GM23338 (cell line): ENCODE results near the gene L2HGDH. TPM values are rescaled to one million over a fixed set of nuclear protein-coding genes. Genes with fewer than 3 reads are reported as not detected.

ENCODE experiments used
- CREB1 ChIP-seq: fragments of 250-450 bp; sonication (Bioruptor Pico); IDR thresholded peaks from 2 replicates; pipeline ENCODE4 v1.5.0; 2020; ENCODE audit warnings: low read depth, mild to moderate bottlenecking, moderate library complexity
- JUNB ChIP-seq: IDR thresholded peaks from one replicate; pipeline ENCODE4 v1.6.1; 2016; ENCODE audit warnings: antibody characterized with exemption; ENCODE audit not compliant: unreplicated experiment
- NANOG ChIP-seq: IDR thresholded peaks from 2 replicates; pipeline ENCODE4 v1.6.1; 2016; ENCODE audit warnings: antibody characterized with exemption, borderline replicate concordance
- POLR2AphosphoS5 ChIP-seq: IDR thresholded peaks from 2 replicates; pipeline ENCODE4 v1.6.1; 2016; ENCODE audit warnings: antibody characterized with exemption, low read depth
- REST ChIP-seq: IDR thresholded peaks from one replicate; pipeline ENCODE4 v1.6.1; 2018; ENCODE audit warnings: antibody characterized with exemption; ENCODE audit not compliant: unreplicated experiment
- STAT1 ChIP-seq: IDR thresholded peaks from one replicate; pipeline ENCODE4 v1.6.1; 2016; ENCODE audit warnings: antibody characterized with exemption; ENCODE audit not compliant: unreplicated experiment
- ZNF114 ChIP-seq: fragments of 250-450 bp; sonication (Bioruptor Pico); IDR thresholded peaks from 2 replicates; pipeline ENCODE4 v1.5.0; 2020; ENCODE audit warnings: mild to moderate bottlenecking, moderate library complexity
- ZNF331 ChIP-seq: fragments of 250-450 bp; sonication (Bioruptor Pico); IDR thresholded peaks from 2 replicates; pipeline ENCODE4 v1.5.0; 2020; ENCODE audit warnings: low read depth, mild to moderate bottlenecking, moderate library complexity
- ZNF462 ChIP-seq: fragments of 250-450 bp; sonication (Bioruptor Pico); IDR thresholded peaks from 2 replicates; pipeline ENCODE4 v1.5.0; 2020; ENCODE audit warnings: mild to moderate bottlenecking, moderate library complexity
- polyA plus RNA-seq: library from polyadenylated mRNA; unstranded; fragments of >200 nt; fragmentation: Nextera tagmentation; extraction: Ambion mirVana; gene quantifications from 2 replicates; pipeline ENCODE4 v1.2.1, GENCODE V29; 2016
- total RNA-seq: library from RNA; depleted of rRNA; stranded (reverse); fragments of >200 nt; shearing (Covaris generic); gene quantifications from 2 replicates; pipeline ENCODE4 v1.2.3, GENCODE V29; 2014

The L2HGDH gene
- total and polyA plus RNA-seq, 2 experiments from 2014 or later, result 13.5 to 28.5 TPM

DNA sequence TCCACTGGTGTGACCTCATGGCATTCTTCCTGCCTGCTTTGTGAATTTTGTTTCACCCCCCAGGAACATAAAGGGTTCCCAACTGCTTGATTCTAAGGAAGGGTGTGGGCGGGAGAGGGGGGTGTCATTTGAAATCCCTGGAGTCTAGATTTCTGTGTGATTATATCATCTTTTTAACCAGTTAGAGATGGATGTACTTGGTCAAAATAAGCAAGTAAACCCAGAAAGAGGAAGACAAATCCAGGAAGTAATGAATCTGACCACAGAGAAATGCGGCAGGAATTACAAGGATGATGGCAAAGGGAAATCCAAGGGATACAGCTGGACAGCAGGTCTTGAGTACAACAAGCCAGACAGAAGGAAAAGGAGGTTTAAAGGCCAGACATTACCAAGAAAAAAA, 38.9 kb upstream of the L2HGDH start (continued):
- no peak for TF ChIP-seq ZNF462 (CRISPR knock-in tag)
- TF ChIP-seq ZNF331, result no peak
- TF ChIP-seq REST, result no peak
- no peak for TF ChIP-seq ZNF114 (CRISPR knock-in tag)
- TF ChIP-seq STAT1, result no peak
- no peak for TF ChIP-seq CREB1
- no peak for TF ChIP-seq JUNB
- no peak for TF ChIP-seq NANOG
- TF ChIP-seq POLR2AphosphoS5, result no peak
